ENCODE measurements around the gene PCOLCE2. TPM values are rescaled to one million over a fixed set of nuclear protein-coding genes. Genes with fewer than 3 reads are reported as not detected.
"Not testable (repeated sequence)": the region's sequence is repeated elsewhere in the genome, so short reads cannot be mapped to it uniquely, and the experiment has no call there.

The PCOLCE2 gene
- total RNA-seq, 3 donors from 2014 or later = 0.21 to 0.57 (median 0.43) TPM

- H3K27me3 Mint-ChIP-seq (ENCODE audit: low read depth) = peaks cover 54% of the 10 kb centered on the region
- H3K9me3 Mint-ChIP-seq = no peaks in the 10 kb centered on the region
- no peaks in the 10 kb centered on the region for H3K36me3 Mint-ChIP-seq (ENCODE audit: insufficient read depth)
- H3K4me1 Mint-ChIP-seq (ENCODE audit: low read depth) = peaks cover 8% of the 10 kb centered on the region
- H3K4me3 Mint-ChIP-seq = peak overlapping the region; percentile 40
- DNase-seq (no peak), ATAC-seq (peak in 1 of 2 donors; percentile 5)
Observed at GRCh38 chr3:142889212-142890014, 530 bp upstream of the PCOLCE2 start.

GRCh38 chr3:142888099-142888480 is 793 bp downstream of the PCOLCE2 start:
- Mint-ChIP-seq H3K4me1 (ENCODE audit: low read depth) (peaks cover 8% of the 10 kb centered on the region), H3K36me3 (ENCODE audit: insufficient read depth) (no peaks in the 10 kb centered on the region), H3K27me3 (ENCODE audit: low read depth) (peaks cover 54% of the 10 kb centered on the region), H3K4me3 (peak overlapping the region; percentile 43), H3K9me3 (no peaks in the 10 kb centered on the region)
- peak; percentile 6 to 27 for ATAC-seq
- no peak for DNase-seq

- ATAC-seq = no peak
- no peak for DNase-seq
- no peaks in the 10 kb centered on the region for H3K9me3 Mint-ChIP-seq
- H3K36me3 Mint-ChIP-seq (ENCODE audit: insufficient read depth) = no peaks in the 10 kb centered on the region
- peaks cover 54% of the 10 kb centered on the region for H3K27me3 Mint-ChIP-seq (ENCODE audit: low read depth)
- peaks cover 8% of the 10 kb centered on the region for H3K4me1 Mint-ChIP-seq (ENCODE audit: low read depth)
- no peak overlapping the region for H3K4me3 Mint-ChIP-seq
Observed at GRCh38 chr3:142886940-142887339, 1.9 kb downstream of the PCOLCE2 start.

- Mint-ChIP-seq H3K4me1 (ENCODE audit: low read depth) (peaks cover 8% of the 10 kb centered on the region), H3K9me3 (no peaks in the 10 kb centered on the region), H3K27me3 (ENCODE audit: low read depth) (peaks cover 50% of the 10 kb centered on the region), H3K4me3 (no peak overlapping the region), H3K36me3 (ENCODE audit: insufficient read depth) (no peaks in the 10 kb centered on the region)
- DNase-seq (no peak), ATAC-seq (no peak)
Observed at GRCh38 chr3:142886021-142886420, 2.9 kb downstream of the PCOLCE2 start.

- ATAC-seq (no peak), DNase-seq (no peak)
- Mint-ChIP-seq H3K9me3 (no peaks in the 10 kb centered on the region), H3K4me3 (no peak overlapping the region), H3K4me1 (ENCODE audit: low read depth) (peaks cover 7% of the 10 kb centered on the region), H3K27me3 (ENCODE audit: low read depth) (peaks cover 44% of the 10 kb centered on the region), H3K36me3 (ENCODE audit: insufficient read depth) (no peaks in the 10 kb centered on the region)
Observed at GRCh38 chr3:142884531-142884930, 4.4 kb downstream of the PCOLCE2 start.

GRCh38 chr3:142883534-142883933 is 5.3 kb downstream of the PCOLCE2 start:
- not testable (repeated sequence) for DNase-seq; H3K36me3 Mint-ChIP-seq (ENCODE audit: insufficient read depth); H3K4me1 Mint-ChIP-seq (ENCODE audit: low read depth); ATAC-seq; H3K9me3 Mint-ChIP-seq; H3K4me3 Mint-ChIP-seq
- peaks cover 42% of the 10 kb centered on the region for H3K27me3 Mint-ChIP-seq (ENCODE audit: low read depth)

- ATAC-seq (no peak), DNase-seq (no peak)
- Mint-ChIP-seq H3K27me3 (ENCODE audit: low read depth) (peaks cover 28% of the 10 kb centered on the region), H3K9me3 (no peaks in the 10 kb centered on the region), H3K36me3 (ENCODE audit: insufficient read depth) (no peaks in the 10 kb centered on the region), H3K4me1 (ENCODE audit: low read depth) (no peaks in the 10 kb centered on the region), H3K4me3 (no peak overlapping the region)
Observed at GRCh38 chr3:142881445-142882224, 7.2 kb downstream of the PCOLCE2 start.

- Mint-ChIP-seq H3K9me3 (no peaks in the 10 kb centered on the region), H3K4me1 (ENCODE audit: low read depth) (no peaks in the 10 kb centered on the region), H3K36me3 (ENCODE audit: insufficient read depth) (no peaks in the 10 kb centered on the region), H3K27me3 (ENCODE audit: low read depth) (peaks cover 10% of the 10 kb centered on the region), H3K4me3 (no peak overlapping the region)
- DNase-seq (no peak), ATAC-seq (no peak)
Observed at GRCh38 chr3:142878649-142879300, 10.1 kb downstream of the PCOLCE2 start.

- peaks cover 12% of the 10 kb centered on the region for H3K27me3 Mint-ChIP-seq (ENCODE audit: low read depth)
- no peak for ATAC-seq
- no peak overlapping the region for H3K4me3 Mint-ChIP-seq
- no peaks in the 10 kb centered on the region for H3K36me3 Mint-ChIP-seq (ENCODE audit: insufficient read depth)
- no peaks in the 10 kb centered on the region for H3K9me3 Mint-ChIP-seq
- no peaks in the 10 kb centered on the region for H3K4me1 Mint-ChIP-seq (ENCODE audit: low read depth)
- DNase-seq = no peak
Observed at GRCh38 chr3:142876417-142876816, 12.5 kb downstream of the PCOLCE2 start.

- Mint-ChIP-seq H3K4me1 (ENCODE audit: low read depth) (no peaks in the 10 kb centered on the region), H3K27me3 (ENCODE audit: low read depth) (peaks cover 9% of the 10 kb centered on the region), H3K36me3 (ENCODE audit: insufficient read depth) (no peaks in the 10 kb centered on the region), H3K4me3 (no peak overlapping the region), H3K9me3 (no peaks in the 10 kb centered on the region)
- ATAC-seq = peak in 1 of 2 donors; percentile 28
- DNase-seq = no peak
Observed at GRCh38 chr3:142875583-142876207, 13.2 kb downstream of the PCOLCE2 start.

GRCh38 chr3:142875099-142875498 is 13.8 kb downstream of the PCOLCE2 start:
- Mint-ChIP-seq H3K9me3 (no peaks in the 10 kb centered on the region), H3K4me1 (ENCODE audit: low read depth) (no peaks in the 10 kb centered on the region), H3K36me3 (ENCODE audit: insufficient read depth) (no peaks in the 10 kb centered on the region), H3K27me3 (ENCODE audit: low read depth) (peaks cover 7% of the 10 kb centered on the region), H3K4me3 (no peak overlapping the region)
- no peak for ATAC-seq
- no peak for DNase-seq

- H3K36me3 Mint-ChIP-seq (ENCODE audit: insufficient read depth); ATAC-seq; H3K27me3 Mint-ChIP-seq (ENCODE audit: low read depth); H3K4me3 Mint-ChIP-seq; H3K4me1 Mint-ChIP-seq (ENCODE audit: low read depth); DNase-seq; H3K9me3 Mint-ChIP-seq: not testable (repeated sequence)
Observed at GRCh38 chr3:142868382-142868781, 20.5 kb downstream of the PCOLCE2 start.

- ATAC-seq (no peak), DNase-seq (no peak)
- H3K9me3 Mint-ChIP-seq = no peaks in the 10 kb centered on the region
- H3K36me3 Mint-ChIP-seq (ENCODE audit: insufficient read depth) = no peaks in the 10 kb centered on the region
- H3K27me3 Mint-ChIP-seq (ENCODE audit: low read depth) = peaks cover 13% of the 10 kb centered on the region
- no peak overlapping the region for H3K4me3 Mint-ChIP-seq
- H3K4me1 Mint-ChIP-seq (ENCODE audit: low read depth) = peaks cover 4% of the 10 kb centered on the region
Observed at GRCh38 chr3:142866841-142867631, 21.8 kb downstream of the PCOLCE2 start.
